GM12864 (cell line): ENCODE results near the gene UAP1L1.

Experiments used
- DNase-seq: peaks from one replicate; pipeline ENCODE4 v3.0.0-alpha.2; 2011; ENCODE audit warnings: low read depth
- H3K4me3 ChIP-seq: 2 replicates; pipeline ENCODE4 v1.5.1; 2011; ENCODE audit warnings: mild to moderate bottlenecking, low read depth, low read length, control low read depth
- CTCF ChIP-seq: IDR thresholded peaks from 2 replicates; pipeline ENCODE4 v1.5.1; 2011; ENCODE audit warnings: low read depth, mild to moderate bottlenecking, moderate library complexity, low read length, control low read depth, inconsistent platforms; ENCODE audit errors: missing control alignments

The UAP1L1 gene

GRCh38 chr9:137037035-137037434 is 40.3 kb upstream of the UAP1L1 start:
- no peak overlapping the region for H3K4me3 ChIP-seq
- DNase-seq: no peak
- TF ChIP-seq CTCF: no peak

GRCh38 chr9:137037483-137037882 is 39.8 kb upstream of the UAP1L1 start:
- no peak for DNase-seq
- H3K4me3 ChIP-seq: no peak overlapping the region
- no peak for TF ChIP-seq CTCF

- TF ChIP-seq CTCF: no peak
- no peak for DNase-seq
- no peak overlapping the region for H3K4me3 ChIP-seq
Measured at GRCh38 chr9:137038916-137039315, 38.4 kb upstream of the UAP1L1 start.

GRCh38 chr9:137039611-137040366 is 37.5 kb upstream of the UAP1L1 start:
- H3K4me3 ChIP-seq: no peak overlapping the region
- no peak for TF ChIP-seq CTCF
- no peak for DNase-seq

GRCh38 chr9:137040568-137040967 is 36.7 kb upstream of the UAP1L1 start:
- no peak for TF ChIP-seq CTCF
- DNase-seq: no peak
- H3K4me3 ChIP-seq: no peak overlapping the region

- no peak for TF ChIP-seq CTCF
- no peak overlapping the region for H3K4me3 ChIP-seq
- DNase-seq: no peak
Measured at GRCh38 chr9:137041124-137041523, 36.2 kb upstream of the UAP1L1 start.
